HG03135 (cell line): Measurements from ENCODE around the gene CSRNP3.

ENCODE experiments used
- ATAC-seq: cut with Tn5 transposase; IDR thresholded peaks from one replicate; pipeline ENCODE4 v1.9.1; 2021; ENCODE audit warnings: mild to moderate bottlenecking, moderate library complexity; ENCODE audit not compliant: unreplicated experiment

The CSRNP3 gene

GRCh38 chr2:165536851-165537499 lies 67.5 kb downstream of the CSRNP3 start:
- no peak for ATAC-seq

GRCh38 chr2:165539985-165540384 lies 70.5 kb downstream of the CSRNP3 start:
- no peak for ATAC-seq

- ATAC-seq: peak; percentile 98
Measured at GRCh38 chr2:165544897-165545296, 75.4 kb downstream of the CSRNP3 start.

GRCh38 chr2:165547900-165548299 lies 78.4 kb downstream of the CSRNP3 start:
- ATAC-seq: no peak

GRCh38 chr2:165549619-165550018 lies 80.1 kb downstream of the CSRNP3 start:
- ATAC-seq: no peak

- ATAC-seq: no peak
Measured at GRCh38 chr2:165558832-165559231, 89.3 kb downstream of the CSRNP3 start.

GRCh38 chr2:165560377-165560988 lies 91.0 kb downstream of the CSRNP3 start:
- ATAC-seq: no peak

GRCh38 chr2:165561516-165561915 lies 92.0 kb downstream of the CSRNP3 start:
- no peak for ATAC-seq

- no peak for ATAC-seq
Measured at GRCh38 chr2:165562233-165562632, 92.7 kb downstream of the CSRNP3 start.

- no peak for ATAC-seq
Measured at GRCh38 chr2:165563468-165564225, 94.1 kb downstream of the CSRNP3 start.

- ATAC-seq: no peak
Measured at GRCh38 chr2:165566008-165566407, 96.5 kb downstream of the CSRNP3 start.

GRCh38 chr2:165567273-165567672 lies 97.8 kb downstream of the CSRNP3 start:
- ATAC-seq: no peak

GRCh38 chr2:165568361-165568760 lies 98.9 kb downstream of the CSRNP3 start:
- no peak for ATAC-seq

- no peak for ATAC-seq
Measured at GRCh38 chr2:165571477-165571876, 102.0 kb downstream of the CSRNP3 start.

GRCh38 chr2:165572151-165572550 lies 102.7 kb downstream of the CSRNP3 start:
- no peak for ATAC-seq

GRCh38 chr2:165573534-165574461 lies 104.3 kb downstream of the CSRNP3 start:
- no peak for ATAC-seq

- no peak for ATAC-seq
Measured at GRCh38 chr2:165575044-165575615, 105.6 kb downstream of the CSRNP3 start.

- ATAC-seq: no peak
Measured at GRCh38 chr2:165576409-165577154, 107.1 kb downstream of the CSRNP3 start.

GRCh38 chr2:165582409-165582808 lies 112.9 kb downstream of the CSRNP3 start:
- ATAC-seq: no peak
